Stimulated activated CD4-positive, alpha-beta T cell treated with anti-CD3 and anti-CD28 coated beads, Interleukin-2, amount 100 ng/mL, for 4 hours (primary cell): ENCODE results near the gene XPNPEP2.

Source experiments
- DNase-seq: peaks from one replicate; pipeline ENCODE4 v3.0.0-alpha.2; 2020; ENCODE audit warnings: low read depth

The XPNPEP2 gene

GRCh38 chrX:129800186-129800585 lies 61.4 kb downstream of the XPNPEP2 start:
- DNase-seq: no peak

- DNase-seq: no peak
These were observed 64.1 kb downstream of the XPNPEP2 start for GRCh38 chrX:129802863-129803262.

GRCh38 chrX:129804806-129805205 lies 66.0 kb downstream of the XPNPEP2 start:
- no peak for DNase-seq

- no peak for DNase-seq
These were observed 69.5 kb downstream of the XPNPEP2 start for GRCh38 chrX:129808158-129808828.

- no peak for DNase-seq
These were observed 70.3 kb downstream of the XPNPEP2 start for GRCh38 chrX:129808829-129809796.

GRCh38 chrX:129813662-129814368 lies 75.0 kb downstream of the XPNPEP2 start:
- DNase-seq: no peak

GRCh38 chrX:129818123-129818522 lies 79.3 kb downstream of the XPNPEP2 start:
- DNase-seq: no peak
